K562 (cell line): ENCODE data around the gene SLC26A2. TPM values are rescaled to one million over a fixed set of nuclear protein-coding genes. Genes with fewer than 3 reads are reported as not detected.

ENCODE experiments used
- ATAC-seq: fragments of 200-7000 bp; cut with Tn5 transposase; 3 replicates; pipeline ENCODE4 v1.9.1; 2020; ENCODE audit warnings: moderate library complexity
- BruUV-seq: library from RNA; stranded (reverse); fragments of 400-500 nt; replicated peaks from 2 replicates; lab custom pipeline; 2021; lab: Mats Ljungman, UMichigan
- CTCF ChIA-PET: fragments of 300-600 bp; formaldehyde crosslinking; extraction: SDS; loops from one replicate; lab custom pipeline; 2021; ENCODE audit warnings: low intra/inter-chr PET ratio; lab: Yijun Ruan, JAX
- POLR2A ChIA-PET: fragments of 300-600, 350-650 bp; sonication (Branson Sonifier 250); formaldehyde crosslinking; extraction: SDS; loops from one replicate; lab custom pipeline; 2021; ENCODE audit warnings: antibody characterized with exemption, inconsistent platforms; lab: Yijun Ruan, JAX
- DNase-seq, 4 experiments: peaks; one replicate each; pipeline versions ENCODE4 v3.0.0 to v3.0.0-alpha.2; 2011 to 2018; ENCODE audit warnings: low spot score in 3 of 4, mixed read lengths in 3 of 4; ENCODE audit errors: extremely low read depth in 1 of 4
- FAIRE-seq: peaks from 2 replicates; lab custom pipeline; 2011; peaks lifted over from hg19 to GRCh38; lab: Jason Lieb, UNC
- H2AFZ ChIP-seq: 2 replicates; pipeline ENCODE4 v1.6.0; 2011; ENCODE audit warnings: low read depth, low read length, control low read depth, inconsistent platforms
- H3K27ac ChIP-seq: fragments of 200-600 bp; 3 replicates; pipeline ENCODE4 v1.8.0; 2011; ENCODE audit warnings: low read depth, mild to moderate bottlenecking, control low read depth, inconsistent platforms, low read length, moderate library complexity, mixed read lengths; ENCODE audit errors: extremely low read depth
- H3K27me3 ChIP-seq, 2 experiments: fragments of 300-600 bp in 1 of 2; 2 replicates in 1 of 2; 3 replicates in 1 of 2; pipeline versions ENCODE4 v1.6.0 to v1.8.0; 2011; ENCODE audit warnings: inconsistent platforms in 2 of 2, low read length in 2 of 2, mild to moderate bottlenecking in 1 of 2, mixed read lengths in 1 of 2, moderate library complexity in 1 of 2; ENCODE audit not compliant: control insufficient read depth in 2 of 2, insufficient read depth in 2 of 2
- H3K36me3 ChIP-seq: fragments of 300-600 bp; 3 replicates; pipeline ENCODE4 v1.8.0; 2011; ENCODE audit warnings: mild to moderate bottlenecking, low read length, inconsistent platforms; ENCODE audit not compliant: control insufficient read depth, insufficient read depth
- H3K4me1 ChIP-seq, 2 experiments: fragments of 200-600 bp in 1 of 2; replicated peaks in 1 of 2; 2 replicates in 1 of 2; 3 replicates in 1 of 2; pipeline versions ENCODE4 v1.5.1 to v1.8.0; 2011; ENCODE audit warnings: inconsistent platforms in 2 of 2, low read length in 2 of 2, mild to moderate bottlenecking in 1 of 2, mixed read lengths in 1 of 2, moderate library complexity in 1 of 2; ENCODE audit not compliant: control insufficient read depth in 2 of 2, insufficient read depth in 2 of 2
- H3K4me2 ChIP-seq: 2 replicates; pipeline ENCODE4 v1.6.1; 2011; ENCODE audit warnings: low read length, control low read depth, inconsistent platforms, mixed read lengths; ENCODE audit not compliant: insufficient read depth
- H3K4me3 ChIP-seq: fragments of 200-600 bp; sonication (generic), shearing (Covaris generic); 2 replicates; pipeline ENCODE4 v1.5.1; 2016; ENCODE audit warnings: control low read depth, inconsistent platforms
- H3K79me2 ChIP-seq: fragments of 200-600 bp; 3 replicates; pipeline ENCODE4 v1.8.0; 2011; ENCODE audit warnings: low read length, inconsistent platforms; ENCODE audit not compliant: control insufficient read depth, insufficient read depth
- H3K9ac ChIP-seq, 2 experiments: 2 replicates each; pipeline versions ENCODE4 v1.6.0 to v1.6.1; 2011; ENCODE audit warnings: low read depth in 2 of 2, low read length in 2 of 2, control low read depth in 1 of 2, inconsistent platforms in 1 of 2, mild to moderate bottlenecking in 1 of 2, mixed read lengths in 1 of 2; ENCODE audit not compliant: insufficient read depth in 1 of 2
- H3K9me1 ChIP-seq: one replicate; pipeline ENCODE4 v1.6.0; 2011; ENCODE audit warnings: inconsistent platforms, mild to moderate bottlenecking, low read length, moderate library complexity; ENCODE audit not compliant: control insufficient read depth, insufficient read depth
- H3K9me3 ChIP-seq: replicated peaks from 2 replicates; pipeline ENCODE4 v1.5.1; 2011; ENCODE audit warnings: low read depth, low read length, inconsistent platforms; ENCODE audit not compliant: control insufficient read depth, insufficient read depth
- H4K20me1 ChIP-seq: replicated peaks from 2 replicates; pipeline ENCODE4 v1.6.1; 2011; ENCODE audit warnings: low read length, inconsistent platforms, mixed read lengths; ENCODE audit not compliant: control insufficient read depth, insufficient read depth
- ARHGAP35 ChIP-seq: fragments of 450-650 bp; IDR thresholded peaks from 2 replicates; pipeline ENCODE4 v1.6.1; 2018; ENCODE audit not compliant: partially characterized antibody
- FOSL1 ChIP-seq: fragments of 200-800 bp; sonication (Bioruptor generic); conservative IDR thresholded peaks from 2 replicates; pipeline ENCODE4 v1.6.1; 2016; ENCODE audit warnings: missing genetic modification characterization, missing compliant biosample characterization
- GATA2 ChIP-seq: sonication (generic); formaldehyde crosslinking; IDR thresholded peaks from 2 replicates; pipeline ENCODE4 v1.4.0; 2020; ENCODE audit warnings: mild to moderate bottlenecking, missing genetic modification reagents
- HMGN3 ChIP-seq: IDR thresholded peaks from 2 replicates; pipeline ENCODE4 v1.6.1; 2011; ENCODE audit warnings: borderline replicate concordance, low read depth, mild to moderate bottlenecking, mixed read lengths, low read length; ENCODE audit not compliant: insufficient read length; ENCODE audit errors: extremely low read depth
- NBN ChIP-seq: fragments of 450-650 bp; IDR thresholded peaks from 2 replicates; pipeline ENCODE4 v1.6.1; 2016; ENCODE audit warnings: low read depth, mild to moderate bottlenecking
- NELFE ChIP-seq: IDR thresholded peaks from 2 replicates; pipeline ENCODE4 v1.6.1; 2011; ENCODE audit warnings: mild to moderate bottlenecking; ENCODE audit not compliant: insufficient read depth, insufficient read length
- RBM22 ChIP-seq: fragments of 200-400 bp; formaldehyde crosslinking; IDR thresholded peaks from 2 replicates; pipeline ENCODE4 v1.6.1; 2018; ENCODE audit warnings: low read length, low read depth; ENCODE audit not compliant: poor library complexity, severe bottlenecking
- SMARCE1 ChIP-seq: fragments of 450-650 bp; IDR thresholded peaks from 2 replicates; pipeline ENCODE4 v1.7.1; 2016; ENCODE audit warnings: mild to moderate bottlenecking
- VEZF1 ChIP-seq: fragments of 200-800 bp; sonication (Bioruptor generic); IDR thresholded peaks from 2 replicates; pipeline ENCODE4 v1.6.1; 2017; ENCODE audit warnings: missing genetic modification characterization, missing compliant biosample characterization
- ZBTB8A ChIP-seq: fragments of 450-650 bp; IDR thresholded peaks from 2 replicates; pipeline ENCODE4 v1.6.1; 2018; ENCODE audit warnings: mild to moderate bottlenecking, moderate library complexity; ENCODE audit not compliant: partially characterized antibody
- ZNF280B ChIP-seq: fragments of 250-450 bp; sonication (Bioruptor Pico); IDR thresholded peaks from 2 replicates; pipeline ENCODE4 v1.5.1; 2021; ENCODE audit warnings: mild to moderate bottlenecking
- WGBS: fragments of 100-300 bp; shearing (Covaris generic); methylation state at CpG from one replicate; pipeline ENCODE4 v1.1.6; 2016; ENCODE audit warnings: low coverage, mixed read lengths; ENCODE audit not compliant: insufficient coverage; ENCODE audit errors: missing lambda C conversion rate; 5-methylcytosine and 5-hydroxymethylcytosine counted together
- in situ Hi-C: fragments of 300-500 bp; cut with MboI; formaldehyde crosslinking; loops from 4 replicates; pipeline ENCODE4 v1.15.0; 2018; ENCODE audit warnings: inconsistent platforms, mixed read lengths
- intact Hi-C: fragments of 100-400 bp; cut with micrococcal nuclease; formaldehyde crosslinking; loops from 2 replicates; pipeline ENCODE4 v1.14.2; 2022
- polyA plus RNA-seq, 8 experiments: library from polyadenylated mRNA; depleted of rRNA in 4 of 8; stranded (reverse) in 5 of 8; unstranded in 3 of 8; fragments of >200 nt; fragmentation: Nextera tagmentation in 2 of 8; fragmentation: Illumina TruSeq in 1 of 8; extraction: Ambion mirVana in 2 of 8; extraction: Trizol in 1 of 8; gene quantifications; 2 replicates each; pipeline versions ENCODE4 v1.2.1 to v1.2.3, GENCODE V29; 2011 to 2014; ENCODE audit warnings: inconsistent platforms in 1 of 8, missing spikeins in 1 of 8
- total RNA-seq, 7 experiments: library from RNA; depleted of rRNA in 6 of 7; stranded (reverse); fragments of >200 nt in 6 of 7; fragmentation: Illumina TruSeq in 2 of 7; extraction: Trizol in 2 of 7; gene quantifications; 2 replicates each; pipeline versions ENCODE4 v1.2.1 to v1.2.3, GENCODE V29; 2011 to 2021; ENCODE audit warnings: low replicate concordance in 1 of 7

The SLC26A2 gene
- total and polyA plus RNA-seq, 9 of the 15 experiments (the other 6 are each of a cell fraction or from before 2014, with no cell fraction given), result 1.1 to 6.3 (median 3.6) TPM

- Histone ChIP-seq H3K4me1 (peaks cover 15 to 23% of the 10 kb centered on the region in 2 experiments; a peak in 4 of 5 replicates), H3K4me2 (no peak overlapping the region), H3K36me3 (peaks cover 99% of the 10 kb centered on the region), H3K9me1 (no peaks in the 10 kb centered on the region), H3K27me3 (no peaks in the 10 kb centered on the region), H3K79me2 (no peaks in the 10 kb centered on the region), H3K9ac (no peak overlapping the region), H4K20me1 (no peaks in the 10 kb centered on the region), H3K9me3 (no peaks in the 10 kb centered on the region), H3K27ac (no peak overlapping the region), H3K4me3 (no peak overlapping the region), H2AFZ (no peak overlapping the region)
- ATAC-seq (no peak), DNase-seq (no peak), FAIRE-seq (no peak)
- POLR2A ChIA-PET, result interaction anchor here (0.6 to 1.5 kb wide), 6 partner anchors 7 to 476 kb away, joined by 3 to 4 read pairs (median 4); no protein-coding TSS in a partner anchor
- TF ChIP-seq VEZF1 (CRISPR knock-in tag) (no peak), FOSL1 (tag) (no peak), HMGN3 (no peak), ZBTB8A (no peak), ARHGAP35 (no peak), NELFE (no peak), ZNF280B (no peak), GATA2 (CRISPR knock-in tag) (no peak), NBN (no peak), SMARCE1 (no peak), RBM22 (no peak)
- in situ Hi-C loops, result no loop called here
- BruUV-seq, result no TSS peak
- CTCF ChIA-PET, result no interaction called here
- intact Hi-C loops, result loop anchor here (10.0 kb wide), 2 partner anchors 92 to 332 kb away; partner anchors contain the start of gene TCOF1
- WGBS, result 91% methylated on average over 1 of the region's 1 CpG
Observed at GRCh38 chr5:150023136-150023535, 62.6 kb downstream of the SLC26A2 start.
